GM12872 (cell line): ENCODE measurements around the gene CMAS.

ENCODE experiments used
- TF ChIP-seq, protein P1 (sequence below): IDR thresholded peaks from 3 replicates; pipeline ENCODE4 v1.5.1; 2011; ENCODE audit warnings: low read depth, mild to moderate bottlenecking, low read length, moderate library complexity; ENCODE audit not compliant: insufficient read depth

CMAS gene

DNA sequence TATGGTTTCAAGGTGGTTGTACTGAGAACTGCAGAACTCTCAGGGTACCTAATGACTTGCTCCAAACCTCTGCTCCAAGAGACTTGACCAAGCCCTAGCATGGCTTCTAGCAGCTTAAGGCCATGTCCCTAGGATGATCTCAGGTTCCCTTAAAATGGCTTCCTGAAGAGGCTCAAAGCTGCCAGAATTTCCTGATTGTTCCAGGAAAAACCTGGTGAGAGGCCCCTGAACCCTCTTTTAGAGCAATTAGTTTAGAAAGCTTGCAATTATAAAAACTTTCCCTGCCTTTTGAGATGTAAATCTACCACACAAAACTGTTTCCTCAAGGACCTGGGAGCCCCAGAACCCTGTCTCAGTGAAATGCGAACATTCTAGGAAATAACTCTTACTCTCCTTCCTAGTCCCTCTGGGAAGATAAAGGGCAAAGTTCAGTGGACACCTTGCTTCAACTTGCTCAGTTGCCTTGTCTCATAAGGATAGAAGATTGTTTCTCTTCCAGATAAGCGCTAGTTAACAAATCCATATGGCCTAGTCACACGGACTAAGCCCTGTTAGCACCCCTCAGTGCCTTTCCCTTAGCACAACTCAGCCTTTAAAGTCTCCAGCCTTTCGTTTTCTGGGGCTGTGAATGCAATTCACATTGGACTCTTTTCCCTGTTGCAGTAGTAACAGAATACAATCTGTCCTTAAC, 2.5 kb downstream of the CMAS start:
- TF ChIP-seq, protein P1, sequence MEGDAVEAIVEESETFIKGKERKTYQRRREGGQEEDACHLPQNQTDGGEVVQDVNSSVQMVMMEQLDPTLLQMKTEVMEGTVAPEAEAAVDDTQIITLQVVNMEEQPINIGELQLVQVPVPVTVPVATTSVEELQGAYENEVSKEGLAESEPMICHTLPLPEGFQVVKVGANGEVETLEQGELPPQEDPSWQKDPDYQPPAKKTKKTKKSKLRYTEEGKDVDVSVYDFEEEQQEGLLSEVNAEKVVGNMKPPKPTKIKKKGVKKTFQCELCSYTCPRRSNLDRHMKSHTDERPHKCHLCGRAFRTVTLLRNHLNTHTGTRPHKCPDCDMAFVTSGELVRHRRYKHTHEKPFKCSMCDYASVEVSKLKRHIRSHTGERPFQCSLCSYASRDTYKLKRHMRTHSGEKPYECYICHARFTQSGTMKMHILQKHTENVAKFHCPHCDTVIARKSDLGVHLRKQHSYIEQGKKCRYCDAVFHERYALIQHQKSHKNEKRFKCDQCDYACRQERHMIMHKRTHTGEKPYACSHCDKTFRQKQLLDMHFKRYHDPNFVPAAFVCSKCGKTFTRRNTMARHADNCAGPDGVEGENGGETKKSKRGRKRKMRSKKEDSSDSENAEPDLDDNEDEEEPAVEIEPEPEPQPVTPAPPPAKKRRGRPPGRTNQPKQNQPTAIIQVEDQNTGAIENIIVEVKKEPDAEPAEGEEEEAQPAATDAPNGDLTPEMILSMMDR = no peak

DNA sequence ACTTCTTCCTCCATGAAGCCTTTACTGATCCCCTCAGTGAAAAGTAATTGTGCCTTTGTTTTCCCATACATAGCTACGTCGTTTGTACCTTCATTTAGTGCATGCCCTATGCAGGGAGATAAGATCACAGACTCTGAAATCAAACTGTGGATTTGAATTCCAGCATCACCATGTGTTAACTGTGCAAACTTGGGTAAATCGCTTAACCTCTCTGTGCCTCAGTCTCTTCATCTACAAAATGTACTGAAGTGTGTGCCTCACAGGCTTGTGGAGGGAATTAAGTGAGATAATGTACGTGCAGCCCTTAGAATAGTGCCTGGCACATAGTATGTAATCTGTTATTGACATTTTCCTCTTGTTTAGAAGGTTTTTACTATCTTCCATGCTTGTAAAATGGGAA, 4.1 kb downstream of the CMAS start:
- TF ChIP-seq, protein P1 = no peak

DNA sequence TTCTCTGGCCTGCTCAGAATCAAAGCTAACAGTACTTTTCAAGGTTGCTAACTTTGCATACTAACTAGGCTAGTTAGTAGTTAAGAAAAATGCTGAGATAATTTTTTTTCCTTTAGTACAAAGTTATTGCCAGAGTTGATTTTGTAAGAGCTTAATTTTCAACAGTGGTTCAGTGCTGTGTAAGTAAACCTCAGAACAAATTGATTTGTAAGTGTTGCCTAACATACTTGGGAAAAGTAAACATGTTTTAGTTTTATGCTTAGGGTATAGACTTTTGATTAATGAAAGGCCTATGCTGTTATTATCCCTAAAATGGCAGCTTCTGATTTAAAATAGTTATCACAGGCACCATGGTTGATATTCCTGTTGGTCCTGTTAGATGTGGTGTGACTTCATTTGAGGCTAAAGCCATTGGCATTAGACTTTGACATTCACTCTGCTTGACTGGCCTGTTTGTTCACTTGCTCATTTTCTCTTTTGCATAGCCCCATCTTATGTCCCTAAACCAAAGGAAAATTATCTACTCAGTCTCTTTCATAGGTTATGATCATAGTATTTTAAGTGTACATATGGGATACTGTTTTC, 5.2 kb downstream of the CMAS start:
- TF ChIP-seq, protein P1 = no peak

DNA sequence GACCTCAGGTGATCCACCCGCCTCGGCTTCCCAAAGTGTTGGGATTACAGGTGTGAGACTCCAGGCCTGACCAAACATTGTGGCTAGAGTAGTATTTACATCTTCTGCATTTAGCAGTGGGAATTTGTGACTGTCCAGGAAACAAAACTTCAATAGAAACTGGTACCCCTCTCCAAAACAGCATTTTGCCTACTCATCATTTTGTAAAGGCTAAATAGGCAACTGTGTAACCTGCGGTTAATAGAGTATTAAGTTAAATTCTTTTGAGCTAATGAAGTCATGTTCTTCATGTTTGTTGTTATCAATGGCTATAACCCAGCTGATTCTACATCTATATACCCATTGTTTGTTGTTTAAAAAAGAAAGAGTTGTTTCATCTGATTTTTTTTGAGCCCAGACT, 8.1 kb downstream of the CMAS start:
- TF ChIP-seq, protein P1 = no peak

DNA sequence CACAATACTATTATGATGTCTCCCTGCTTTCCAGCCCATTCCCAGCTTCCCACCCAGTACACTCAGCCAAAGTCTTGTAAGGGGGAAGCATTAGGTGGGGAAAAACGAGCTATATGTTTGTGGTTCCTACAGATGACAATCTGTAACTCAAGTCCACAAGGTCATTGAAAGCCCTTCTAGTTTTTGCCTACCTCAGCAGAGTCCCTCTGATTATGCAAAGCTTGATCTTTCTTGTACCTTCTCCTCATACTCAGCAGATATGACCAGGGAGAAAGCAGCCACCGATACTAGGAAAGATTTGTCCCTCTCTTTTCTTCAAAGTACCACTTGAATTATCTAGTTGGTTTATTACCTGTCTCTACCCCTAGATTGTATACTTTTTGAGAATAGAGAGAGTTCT, 10.6 kb downstream of the CMAS start:
- TF ChIP-seq, protein P1 = no peak

DNA sequence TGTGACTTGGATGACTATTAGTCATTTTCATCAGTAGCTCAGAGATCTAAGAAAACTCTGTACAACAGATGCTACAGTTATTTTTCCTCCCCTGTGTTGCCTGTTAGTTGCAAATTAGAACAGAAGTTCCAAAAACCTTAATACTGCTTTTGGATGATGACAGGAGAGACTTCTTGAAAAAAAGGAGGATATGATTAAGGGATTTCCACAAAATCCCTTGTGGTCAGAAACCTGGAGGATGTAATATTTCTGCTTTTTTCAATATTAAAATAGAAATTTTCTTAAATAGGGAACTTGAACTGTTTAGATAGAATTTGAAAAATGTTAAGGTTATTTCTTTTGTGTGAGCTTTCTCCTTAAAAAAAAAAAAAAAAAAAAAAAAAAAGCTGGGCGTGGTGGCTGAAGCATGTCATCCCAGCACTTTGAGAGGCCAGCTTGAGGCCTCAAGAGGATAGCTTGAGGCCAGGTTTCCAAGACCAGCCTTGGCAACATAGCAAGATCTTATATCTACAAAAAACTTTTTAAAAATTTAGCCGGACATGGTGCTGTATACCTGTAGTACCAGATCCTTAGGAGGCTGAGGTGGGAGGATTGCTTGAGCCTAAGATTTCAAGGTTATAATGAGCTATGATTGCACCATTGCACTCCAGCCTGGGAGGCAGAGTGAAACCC, 14.1 kb downstream of the CMAS start:
- TF ChIP-seq, protein P1 = no peak

DNA sequence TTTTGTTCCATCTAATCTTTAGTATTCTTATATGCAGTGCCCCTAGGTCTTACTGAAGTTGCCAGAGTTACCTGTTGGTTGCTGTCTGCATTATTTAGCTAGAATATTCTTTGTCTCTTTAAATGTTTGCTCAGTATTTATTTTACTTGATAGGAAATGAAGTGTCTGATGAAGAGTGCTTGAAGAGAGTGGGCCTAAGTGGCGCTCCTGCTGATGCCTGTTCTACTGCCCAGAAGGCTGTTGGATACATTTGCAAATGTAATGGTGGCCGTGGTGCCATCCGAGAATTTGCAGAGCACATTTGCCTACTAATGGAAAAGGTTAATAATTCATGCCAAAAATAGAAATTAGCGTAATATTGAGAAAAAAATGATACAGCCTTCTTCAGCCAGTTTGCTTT, 18.9 kb downstream of the CMAS start:
- TF ChIP-seq, protein P1 = no peak
